Measurements from ENCODE around the gene PLEKHA6. TPM values are rescaled to one million over a fixed set of nuclear protein-coding genes. Genes with fewer than 3 reads are reported as not detected.
"Not testable (repeated sequence)": the region's sequence is repeated elsewhere in the genome, so short reads cannot be mapped to it uniquely, and the experiment has no call there.

PLEKHA6 gene
- total and polyA plus RNA-seq, 5 donors from 2014 or later = 0.17 TPM; not detected in 4

DNA sequence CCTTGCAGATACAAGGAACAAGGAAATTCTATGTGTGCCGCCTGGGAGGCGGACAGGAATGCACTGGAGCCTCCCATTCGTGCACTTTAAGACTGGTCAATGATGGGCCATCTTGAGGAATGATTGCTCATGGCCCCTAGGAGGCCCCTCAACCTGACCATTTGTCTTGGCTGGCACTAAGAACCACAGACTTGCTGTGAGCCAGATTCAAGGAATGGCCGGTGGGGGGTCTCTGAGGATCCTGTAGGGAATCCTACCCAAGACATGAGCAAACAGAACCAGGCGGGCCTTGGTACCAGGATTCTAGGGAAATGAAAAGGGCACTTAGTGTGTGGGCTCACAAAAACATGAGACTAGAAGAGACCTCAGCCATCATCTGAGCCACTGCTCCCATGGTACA, 117.8 kb downstream of the PLEKHA6 start:
- peaks cover 17% of the 10 kb centered on the region for H3K27me3 Mint-ChIP-seq
- no peaks in the 10 kb centered on the region for H3K27me3 ChIP-seq (ENCODE audit: control insufficient read depth, insufficient read depth, low read length)
- H3K36me3 Mint-ChIP-seq = no peaks in the 10 kb centered on the region
- no peaks in the 10 kb centered on the region for H3K4me1 Mint-ChIP-seq
- H3K27ac Mint-ChIP-seq = peak overlapping the region in 1 of 3 donors; percentile 15
- ATAC-seq (ENCODE audit: low read depth in 2 of 2) (no peak), DNase-seq (no peak)
- no peaks in the 10 kb centered on the region for H3K36me3 ChIP-seq (ENCODE audit: control insufficient read depth, insufficient read depth, low read length)
- H3K4me3 Mint-ChIP-seq = no peak overlapping the region
- peaks cover 0 to 1% (median 0%) of the 10 kb centered on the region in 7 donors for H3K9me3 Mint-ChIP-seq
- H3K4me3 ChIP-seq (ENCODE audit: low read depth, low read length) = no peak overlapping the region
- no peaks in the 10 kb centered on the region for H3K9me3 ChIP-seq (ENCODE audit: control insufficient read depth in 2 of 2, low read length in 2 of 2)
- no peaks in the 10 kb centered on the region for H3K4me1 ChIP-seq (ENCODE audit: control insufficient read depth, insufficient read depth, low read length, poor library complexity, severe bottlenecking)
- no peak overlapping the region for H3K27ac ChIP-seq (ENCODE audit: insufficient read depth, low read length, poor library complexity, severe bottlenecking)

DNA sequence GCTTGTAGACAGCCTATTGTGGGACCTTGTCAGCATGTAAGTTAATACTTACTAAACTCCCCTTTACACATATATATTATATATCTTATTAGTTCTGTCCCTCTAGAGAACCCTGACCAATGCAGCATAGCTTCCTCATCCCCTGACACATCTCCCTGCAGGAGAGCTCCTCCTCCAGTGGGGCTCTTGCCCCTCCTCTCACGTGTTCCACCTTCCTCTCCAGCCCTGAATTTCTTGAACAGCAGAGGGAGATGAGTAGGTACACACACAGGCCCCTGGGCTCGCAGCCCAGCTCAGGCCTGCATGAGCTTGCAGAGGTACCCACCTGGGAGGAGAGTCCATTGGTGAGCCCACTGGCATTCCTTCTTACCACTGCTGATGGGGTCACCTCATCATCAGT, 118.7 kb downstream of the PLEKHA6 start:
- Histone ChIP-seq H3K27ac (ENCODE audit: insufficient read depth, low read length, poor library complexity, severe bottlenecking) (no peak overlapping the region), H3K4me1 (ENCODE audit: control insufficient read depth, insufficient read depth, low read length, poor library complexity, severe bottlenecking) (no peaks in the 10 kb centered on the region), H3K9me3 (ENCODE audit: control insufficient read depth in 2 of 2, low read length in 2 of 2) (no peaks in the 10 kb centered on the region), H3K36me3 (ENCODE audit: control insufficient read depth, insufficient read depth, low read length) (no peaks in the 10 kb centered on the region), H3K4me3 (ENCODE audit: low read depth, low read length) (no peak overlapping the region), H3K27me3 (ENCODE audit: control insufficient read depth, insufficient read depth, low read length) (no peaks in the 10 kb centered on the region)
- ATAC-seq (ENCODE audit: low read depth in 2 of 2) (no peak), DNase-seq (no peak)
- no peaks in the 10 kb centered on the region for H3K4me1 Mint-ChIP-seq
- no peak overlapping the region for H3K4me3 Mint-ChIP-seq
- H3K27ac Mint-ChIP-seq = no peak overlapping the region
- peaks cover 10% of the 10 kb centered on the region for H3K27me3 Mint-ChIP-seq
- H3K36me3 Mint-ChIP-seq = peaks cover 1% of the 10 kb centered on the region
- H3K9me3 Mint-ChIP-seq = peaks cover 0 to 1% (median 0%) of the 10 kb centered on the region in 7 donors

DNA sequence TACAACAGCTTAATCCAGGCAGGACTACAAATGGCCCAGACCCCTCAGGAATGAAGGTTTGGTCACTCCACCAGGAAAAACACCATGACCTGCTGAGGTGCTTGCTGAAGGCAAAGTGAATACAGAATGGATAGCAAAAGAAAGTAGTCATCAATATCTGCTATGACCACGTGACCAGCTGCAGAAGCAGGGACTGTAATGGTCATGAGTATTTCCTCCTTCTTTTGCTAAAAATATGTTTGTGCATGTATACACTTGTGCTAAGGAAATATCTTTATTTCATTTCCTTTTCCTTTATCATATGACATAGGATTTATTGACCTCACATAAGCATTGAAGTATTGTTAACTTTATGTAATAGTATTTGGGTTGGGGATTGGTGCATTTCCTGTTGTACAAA, 119.5 kb downstream of the PLEKHA6 start:
- Mint-ChIP-seq H3K36me3 (peaks cover 5% of the 10 kb centered on the region), H3K9me3 (peaks cover 0 to 1% (median 0%) of the 10 kb centered on the region in 7 donors), H3K4me1 (no peaks in the 10 kb centered on the region), H3K27me3 (peaks cover 15% of the 10 kb centered on the region), H3K4me3 (no peak overlapping the region), H3K27ac (no peak overlapping the region)
- Histone ChIP-seq H3K27me3 (ENCODE audit: control insufficient read depth, insufficient read depth, low read length) (no peaks in the 10 kb centered on the region), H3K36me3 (ENCODE audit: control insufficient read depth, insufficient read depth, low read length) (no peaks in the 10 kb centered on the region), H3K4me3 (ENCODE audit: low read depth, low read length) (no peak overlapping the region), H3K4me1 (ENCODE audit: control insufficient read depth, insufficient read depth, low read length, poor library complexity, severe bottlenecking) (no peaks in the 10 kb centered on the region), H3K27ac (ENCODE audit: insufficient read depth, low read length, poor library complexity, severe bottlenecking) (no peak overlapping the region), H3K9me3 (ENCODE audit: control insufficient read depth in 2 of 2, low read length in 2 of 2) (no peaks in the 10 kb centered on the region)
- ATAC-seq (ENCODE audit: low read depth in 2 of 2) = no peak
- no peak for DNase-seq

DNA sequence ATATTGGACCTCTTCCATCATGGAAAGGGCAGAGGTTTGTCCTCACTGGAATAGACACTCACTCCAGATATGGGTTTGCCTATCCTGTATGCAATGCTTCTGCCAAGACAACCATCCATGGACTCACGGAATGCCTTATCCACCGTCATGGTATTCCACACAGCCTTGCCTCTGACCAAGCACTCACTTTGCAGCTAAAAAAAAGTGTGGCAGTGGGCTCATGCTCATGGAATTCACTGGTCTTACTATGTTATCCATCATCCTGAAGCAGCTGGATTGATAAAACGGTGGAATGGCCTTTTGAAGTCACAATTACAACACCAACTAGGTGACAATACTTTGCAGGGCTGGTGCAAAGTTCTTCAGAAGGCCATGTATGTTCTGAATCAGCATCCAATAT, 120.3 kb downstream of the PLEKHA6 start:
- H3K9me3 ChIP-seq (ENCODE audit: control insufficient read depth in 2 of 2, low read length in 2 of 2); DNase-seq; H3K27ac ChIP-seq (ENCODE audit: insufficient read depth, low read length, poor library complexity, severe bottlenecking); H3K9me3 Mint-ChIP-seq; H3K27ac Mint-ChIP-seq; H3K4me1 Mint-ChIP-seq; H3K36me3 Mint-ChIP-seq; ATAC-seq (ENCODE audit: low read depth in 2 of 2); H3K4me3 ChIP-seq (ENCODE audit: low read depth, low read length); H3K27me3 ChIP-seq (ENCODE audit: control insufficient read depth, insufficient read depth, low read length); H3K36me3 ChIP-seq (ENCODE audit: control insufficient read depth, insufficient read depth, low read length); H3K4me1 ChIP-seq (ENCODE audit: control insufficient read depth, insufficient read depth, low read length, poor library complexity, severe bottlenecking); H3K4me3 Mint-ChIP-seq: not testable (repeated sequence)
- peaks cover 15% of the 10 kb centered on the region for H3K27me3 Mint-ChIP-seq

- H3K4me1 Mint-ChIP-seq = not testable (repeated sequence)
Observed at GRCh38 chr1:204238520-204238919, 121.2 kb downstream of the PLEKHA6 start.

DNA sequence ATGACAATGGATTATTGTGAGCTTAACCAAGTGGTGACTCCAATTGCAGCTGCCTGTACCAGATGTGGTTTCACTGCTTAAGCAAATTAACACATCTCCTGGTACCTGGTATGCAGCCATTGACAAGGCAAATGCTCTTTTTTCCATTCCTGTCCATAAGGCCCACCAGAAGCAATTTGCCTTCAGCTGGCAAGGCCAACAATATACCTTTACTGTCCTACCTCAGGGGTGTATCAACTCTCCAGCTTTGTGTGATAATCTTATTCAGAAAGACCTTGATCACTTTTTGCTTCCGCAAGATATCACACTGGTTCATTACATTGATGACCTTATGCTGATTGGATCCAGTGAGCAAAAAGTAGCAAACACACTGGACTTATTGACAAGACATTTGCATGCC, 122.2 kb downstream of the PLEKHA6 start:
- H3K4me3 ChIP-seq (ENCODE audit: low read depth, low read length); ATAC-seq (ENCODE audit: low read depth in 2 of 2); H3K4me3 Mint-ChIP-seq; H3K36me3 Mint-ChIP-seq; H3K27me3 ChIP-seq (ENCODE audit: control insufficient read depth, insufficient read depth, low read length); H3K9me3 Mint-ChIP-seq; DNase-seq; H3K4me1 ChIP-seq (ENCODE audit: control insufficient read depth, insufficient read depth, low read length, poor library complexity, severe bottlenecking); H3K36me3 ChIP-seq (ENCODE audit: control insufficient read depth, insufficient read depth, low read length); H3K4me1 Mint-ChIP-seq; H3K9me3 ChIP-seq (ENCODE audit: control insufficient read depth in 2 of 2, low read length in 2 of 2); H3K27ac ChIP-seq (ENCODE audit: insufficient read depth, low read length, poor library complexity, severe bottlenecking); H3K27ac Mint-ChIP-seq: not testable (repeated sequence)
- peaks cover 28% of the 10 kb centered on the region for H3K27me3 Mint-ChIP-seq

More at GRCh38 chr1:204238520-204238919, 121.2 kb downstream of the PLEKHA6 start:
- not testable (repeated sequence) for DNase-seq; H3K9me3 ChIP-seq (ENCODE audit: control insufficient read depth in 2 of 2, low read length in 2 of 2); H3K27me3 ChIP-seq (ENCODE audit: control insufficient read depth, insufficient read depth, low read length); H3K9me3 Mint-ChIP-seq; H3K4me3 Mint-ChIP-seq; H3K4me1 ChIP-seq (ENCODE audit: control insufficient read depth, insufficient read depth, low read length, poor library complexity, severe bottlenecking); H3K4me3 ChIP-seq (ENCODE audit: low read depth, low read length); H3K36me3 Mint-ChIP-seq; H3K27ac Mint-ChIP-seq; H3K36me3 ChIP-seq (ENCODE audit: control insufficient read depth, insufficient read depth, low read length); H3K27ac ChIP-seq (ENCODE audit: insufficient read depth, low read length, poor library complexity, severe bottlenecking); ATAC-seq (ENCODE audit: low read depth in 2 of 2)
- peaks cover 23% of the 10 kb centered on the region for H3K27me3 Mint-ChIP-seq

GRCh38 chr1:204232526-204232925, 127.2 kb downstream of the PLEKHA6 start:
- Histone ChIP-seq H3K4me3 (ENCODE audit: low read depth, low read length) (no peak overlapping the region), H3K4me1 (ENCODE audit: control insufficient read depth, insufficient read depth, low read length, poor library complexity, severe bottlenecking) (no peaks in the 10 kb centered on the region), H3K27me3 (ENCODE audit: control insufficient read depth, insufficient read depth, low read length) (peaks cover 6% of the 10 kb centered on the region), H3K9me3 (ENCODE audit: control insufficient read depth in 2 of 2, low read length in 2 of 2) (no peaks in the 10 kb centered on the region), H3K27ac (ENCODE audit: insufficient read depth, low read length, poor library complexity, severe bottlenecking) (no peak overlapping the region), H3K36me3 (ENCODE audit: control insufficient read depth, insufficient read depth, low read length) (no peaks in the 10 kb centered on the region)
- Mint-ChIP-seq H3K27me3 (peaks cover 33% of the 10 kb centered on the region), H3K4me3 (no peak overlapping the region), H3K36me3 (peaks cover 5% of the 10 kb centered on the region), H3K27ac (no peak overlapping the region), H3K4me1 (no peaks in the 10 kb centered on the region), H3K9me3 (peaks cover 0 to 2% (median 0%) of the 10 kb centered on the region in 7 donors)
- ATAC-seq (ENCODE audit: low read depth in 2 of 2) = no peak
- no peak for DNase-seq

DNA sequence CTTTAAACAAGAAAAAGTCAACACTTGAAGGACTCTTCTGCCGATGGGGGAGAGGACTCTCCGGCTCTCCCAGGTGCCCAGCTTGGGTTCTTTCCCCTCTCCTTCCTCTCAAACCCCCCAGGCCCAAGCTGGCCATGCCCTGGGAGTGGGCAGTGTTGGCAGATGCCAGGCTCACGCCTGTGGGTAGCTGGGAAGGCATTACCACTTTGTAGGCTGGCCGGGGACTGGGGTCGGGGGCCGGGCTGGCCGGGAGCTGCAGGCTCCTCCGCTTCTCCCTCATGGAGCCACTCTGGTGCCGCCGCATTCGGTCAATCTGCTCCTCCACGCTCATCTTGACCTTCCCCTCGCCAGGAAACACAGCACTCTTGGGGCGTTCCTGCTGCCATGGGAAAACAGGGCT, 129.5 kb downstream of the PLEKHA6 start:
- no peak overlapping the region for H3K4me3 ChIP-seq (ENCODE audit: low read depth, low read length)
- Mint-ChIP-seq H3K36me3 (no peaks in the 10 kb centered on the region), H3K27me3 (peaks cover 27% of the 10 kb centered on the region), H3K4me1 (no peaks in the 10 kb centered on the region), H3K27ac (no peak overlapping the region), H3K9me3 (peaks cover 0 to 2% (median 0%) of the 10 kb centered on the region in 7 donors), H3K4me3 (no peak overlapping the region)
- H3K4me1 ChIP-seq (ENCODE audit: control insufficient read depth, insufficient read depth, low read length, poor library complexity, severe bottlenecking) = no peaks in the 10 kb centered on the region
- ATAC-seq (ENCODE audit: low read depth in 2 of 2) (no peak), DNase-seq (no peak)
- H3K36me3 ChIP-seq (ENCODE audit: control insufficient read depth, insufficient read depth, low read length) = no peaks in the 10 kb centered on the region
- no peaks in the 10 kb centered on the region for H3K9me3 ChIP-seq (ENCODE audit: control insufficient read depth in 2 of 2, low read length in 2 of 2)
- H3K27ac ChIP-seq (ENCODE audit: insufficient read depth, low read length, poor library complexity, severe bottlenecking) = no peak overlapping the region
- peaks cover 6% of the 10 kb centered on the region for H3K27me3 ChIP-seq (ENCODE audit: control insufficient read depth, insufficient read depth, low read length)

Measured in CD4-positive, CD25-positive, alpha-beta regulatory T cell (primary cell).